ENCODE results near the gene NFYA.

DNA sequence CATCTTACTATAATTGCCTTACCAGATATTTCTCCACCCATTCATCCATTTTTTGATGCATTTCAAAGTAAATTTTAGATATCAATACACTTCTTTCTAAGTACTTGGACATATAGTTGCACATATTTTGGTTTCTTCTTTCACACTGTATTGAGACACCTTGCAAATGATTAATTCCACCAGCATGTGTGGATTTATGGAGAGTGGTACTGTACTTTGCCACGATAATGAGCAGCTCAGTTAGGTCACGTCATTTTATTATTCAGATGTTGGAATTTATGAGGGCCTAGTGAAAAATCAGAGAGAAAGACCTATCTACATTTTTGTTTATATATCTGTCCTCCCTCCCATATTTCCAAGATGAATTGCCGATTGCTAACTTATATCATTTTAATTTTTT, 5.3 kb downstream of the NFYA start:
- TF ChIP-seq POLR2AphosphoS5 (IDR thresholded peaks at IDR 0.05; ENCODE audit: low read depth, low read length) (no peak), CTCF (IDR thresholded peaks at IDR 0.05) (no peak), REST (IDR thresholded peaks at IDR 0.05; ENCODE audit: insufficient read depth in 1 of 2, low read depth in 2 of 2, low read length in 1 of 2) (no peak)

Measured in Panc1 (cell line).